HG03354 (cell line): ENCODE data around the gene INF2.
"Not testable (repeated sequence)": the region's sequence is repeated elsewhere in the genome, so short reads cannot be mapped to it uniquely, and the experiment has no call there.

Source experiments
- ATAC-seq: cut with Tn5 transposase; IDR thresholded peaks from one replicate; pipeline ENCODE4 v1.9.1; 2021; ENCODE audit warnings: mild to moderate bottlenecking; ENCODE audit not compliant: unreplicated experiment, poor library complexity, severe bottlenecking

Gene INF2

GRCh38 chr14:104729176-104729834, 39.9 kb downstream of the INF2 start:
- ATAC-seq: not testable (repeated sequence)

- ATAC-seq: no peak
Observed at GRCh38 chr14:104729835-104730181, 40.4 kb downstream of the INF2 start.

GRCh38 chr14:104730487-104730886, 41.1 kb downstream of the INF2 start:
- ATAC-seq: no peak

GRCh38 chr14:104731320-104732294, 42.2 kb downstream of the INF2 start:
- ATAC-seq: no peak

- no peak for ATAC-seq
Observed at GRCh38 chr14:104732355-104732804, 43.0 kb downstream of the INF2 start.

GRCh38 chr14:104732931-104733681, 43.7 kb downstream of the INF2 start:
- no peak for ATAC-seq

GRCh38 chr14:104734051-104734587, 44.7 kb downstream of the INF2 start:
- ATAC-seq: no peak

GRCh38 chr14:104734601-104734990, 45.2 kb downstream of the INF2 start:
- no peak for ATAC-seq

GRCh38 chr14:104734991-104735779, 45.8 kb downstream of the INF2 start:
- ATAC-seq: no peak

- no peak for ATAC-seq
Observed at GRCh38 chr14:104735830-104736642, 46.6 kb downstream of the INF2 start.

- no peak for ATAC-seq
Observed at GRCh38 chr14:104738375-104739019, 49.1 kb downstream of the INF2 start.

- ATAC-seq: no peak
Observed at GRCh38 chr14:104739026-104739425, 49.6 kb downstream of the INF2 start.

- no peak for ATAC-seq
Observed at GRCh38 chr14:104739546-104740516, 50.4 kb downstream of the INF2 start.

GRCh38 chr14:104741108-104741802, 51.8 kb downstream of the INF2 start:
- no peak for ATAC-seq

- no peak for ATAC-seq
Observed at GRCh38 chr14:104741803-104742251, 52.4 kb downstream of the INF2 start.
